OCI-LY3 (cell line): Measurements from ENCODE around the gene CHCHD10.

ENCODE experiments used
- EZH2phosphoT487 ChIP-seq: fragments of 200-600 bp; shearing (Covaris generic); IDR thresholded peaks from 2 replicates; pipeline ENCODE4 v1.6.1; 2018; ENCODE audit warnings: antibody characterized with exemption, mixed run types, low read depth
- TF ChIP-seq, protein P1 (sequence below): fragments of 200-600, 300-600 bp; sonication (generic); IDR thresholded peaks from 2 replicates; pipeline ENCODE4 v1.5.1; 2014; ENCODE audit warnings: antibody characterized with exemption, low read length, low read depth

- TF ChIP-seq, protein P1, sequence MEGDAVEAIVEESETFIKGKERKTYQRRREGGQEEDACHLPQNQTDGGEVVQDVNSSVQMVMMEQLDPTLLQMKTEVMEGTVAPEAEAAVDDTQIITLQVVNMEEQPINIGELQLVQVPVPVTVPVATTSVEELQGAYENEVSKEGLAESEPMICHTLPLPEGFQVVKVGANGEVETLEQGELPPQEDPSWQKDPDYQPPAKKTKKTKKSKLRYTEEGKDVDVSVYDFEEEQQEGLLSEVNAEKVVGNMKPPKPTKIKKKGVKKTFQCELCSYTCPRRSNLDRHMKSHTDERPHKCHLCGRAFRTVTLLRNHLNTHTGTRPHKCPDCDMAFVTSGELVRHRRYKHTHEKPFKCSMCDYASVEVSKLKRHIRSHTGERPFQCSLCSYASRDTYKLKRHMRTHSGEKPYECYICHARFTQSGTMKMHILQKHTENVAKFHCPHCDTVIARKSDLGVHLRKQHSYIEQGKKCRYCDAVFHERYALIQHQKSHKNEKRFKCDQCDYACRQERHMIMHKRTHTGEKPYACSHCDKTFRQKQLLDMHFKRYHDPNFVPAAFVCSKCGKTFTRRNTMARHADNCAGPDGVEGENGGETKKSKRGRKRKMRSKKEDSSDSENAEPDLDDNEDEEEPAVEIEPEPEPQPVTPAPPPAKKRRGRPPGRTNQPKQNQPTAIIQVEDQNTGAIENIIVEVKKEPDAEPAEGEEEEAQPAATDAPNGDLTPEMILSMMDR, result no peak
- TF ChIP-seq EZH2phosphoT487, result no peak
These were observed 10.9 kb downstream of the CHCHD10 start for GRCh38 chr22:23756891-23757290.
